Muscle layer of duodenum (tissue), 2 donors: ENCODE results near the gene NR1H4.

Source experiments
- H3K27ac ChIP-seq: one replicate; pipeline ENCODE4 v1.7.0; 2013; ENCODE audit warnings: mild to moderate bottlenecking, low read length
- H3K27me3 ChIP-seq: one replicate; pipeline ENCODE4 v1.7.0; 2013; ENCODE audit warnings: low read depth, mild to moderate bottlenecking, control low read depth, low read length
- H3K36me3 ChIP-seq, 2 donors: one replicate each; pipeline ENCODE4 v1.7.0; 2013; ENCODE audit warnings: low read length in 2 of 2, control low read depth in 1 of 2, mild to moderate bottlenecking in 1 of 2; ENCODE audit not compliant: insufficient read depth in 2 of 2, control insufficient read depth in 1 of 2
- H3K4me1 ChIP-seq, 2 donors: one replicate each; pipeline ENCODE4 v1.7.0; 2013; ENCODE audit warnings: low read length in 2 of 2, mild to moderate bottlenecking in 2 of 2, control low read depth in 1 of 2, moderate library complexity in 1 of 2; ENCODE audit not compliant: insufficient read depth in 2 of 2, control insufficient read depth in 1 of 2
- H3K4me3 ChIP-seq, 2 donors: one replicate each; pipeline ENCODE4 v1.7.0; 2013; ENCODE audit warnings: low read length in 2 of 2, low read depth in 1 of 2, mild to moderate bottlenecking in 1 of 2
- H3K9me3 ChIP-seq, 2 donors: one replicate each; pipeline ENCODE4 v1.7.0; 2013; ENCODE audit warnings: low read length in 2 of 2, control low read depth in 1 of 2, mild to moderate bottlenecking in 1 of 2; ENCODE audit not compliant: control insufficient read depth in 1 of 2
- donor health status: healthy.

Gene NR1H4

GRCh38 chr12:100515968-100516367, 42.3 kb downstream of the NR1H4 start:
- Histone ChIP-seq H3K4me1 (no peaks in the 10 kb centered on the region), H3K9me3 (no peaks in the 10 kb centered on the region), H3K27me3 (no peaks in the 10 kb centered on the region), H3K4me3 (no peak overlapping the region), H3K27ac (no peak overlapping the region), H3K36me3 (no peaks in the 10 kb centered on the region)

GRCh38 chr12:100518376-100518775, 44.7 kb downstream of the NR1H4 start:
- Histone ChIP-seq H3K9me3 (no peaks in the 10 kb centered on the region), H3K27me3 (no peaks in the 10 kb centered on the region), H3K27ac (no peak overlapping the region), H3K4me1 (no peaks in the 10 kb centered on the region), H3K4me3 (no peak overlapping the region), H3K36me3 (no peaks in the 10 kb centered on the region)

- Histone ChIP-seq H3K4me3 (no peak overlapping the region), H3K27ac (no peak overlapping the region)
Measured at GRCh38 chr12:100520048-100520769, 46.5 kb downstream of the NR1H4 start.

GRCh38 chr12:100521958-100522357, 48.3 kb downstream of the NR1H4 start:
- no peaks in the 10 kb centered on the region for H3K27me3 ChIP-seq
- H3K9me3 ChIP-seq: no peaks in the 10 kb centered on the region
- no peaks in the 10 kb centered on the region for H3K4me1 ChIP-seq

More at GRCh38 chr12:100520048-100520769, 46.5 kb downstream of the NR1H4 start:
- Histone ChIP-seq H3K4me1 (no peaks in the 10 kb centered on the region), H3K36me3 (no peaks in the 10 kb centered on the region), H3K27me3 (no peaks in the 10 kb centered on the region), H3K9me3 (no peaks in the 10 kb centered on the region)

GRCh38 chr12:100528034-100528433, 54.4 kb downstream of the NR1H4 start:
- Histone ChIP-seq H3K4me1 (no peaks in the 10 kb centered on the region), H3K27me3 (no peaks in the 10 kb centered on the region), H3K4me3 (no peak overlapping the region), H3K27ac (peak overlapping the region; percentile 9), H3K36me3 (no peaks in the 10 kb centered on the region), H3K9me3 (no peaks in the 10 kb centered on the region)

More at GRCh38 chr12:100521958-100522357, 48.3 kb downstream of the NR1H4 start:
- Histone ChIP-seq H3K36me3 (no peaks in the 10 kb centered on the region), H3K4me3 (no peak overlapping the region), H3K27ac (no peak overlapping the region)

- peak overlapping the region; percentile 9 for H3K27ac ChIP-seq
- no peaks in the 10 kb centered on the region for H3K36me3 ChIP-seq
- no peaks in the 10 kb centered on the region for H3K27me3 ChIP-seq
- no peaks in the 10 kb centered on the region for H3K4me1 ChIP-seq
- H3K9me3 ChIP-seq: no peaks in the 10 kb centered on the region
- no peak overlapping the region for H3K4me3 ChIP-seq
Measured at GRCh38 chr12:100528471-100529127, 54.9 kb downstream of the NR1H4 start.

GRCh38 chr12:100529756-100530350, 56.2 kb downstream of the NR1H4 start:
- Histone ChIP-seq H3K4me1 (no peaks in the 10 kb centered on the region), H3K9me3 (no peaks in the 10 kb centered on the region), H3K4me3 (no peak overlapping the region), H3K27ac (no peak overlapping the region), H3K27me3 (no peaks in the 10 kb centered on the region), H3K36me3 (no peaks in the 10 kb centered on the region)

GRCh38 chr12:100533376-100533775, 59.7 kb downstream of the NR1H4 start:
- Histone ChIP-seq H3K27ac (no peak overlapping the region), H3K4me3 (no peak overlapping the region), H3K9me3 (no peaks in the 10 kb centered on the region), H3K36me3 (no peaks in the 10 kb centered on the region), H3K27me3 (no peaks in the 10 kb centered on the region), H3K4me1 (no peaks in the 10 kb centered on the region)

GRCh38 chr12:100534625-100535227, 61.1 kb downstream of the NR1H4 start:
- no peaks in the 10 kb centered on the region for H3K36me3 ChIP-seq
- no peak overlapping the region for H3K4me3 ChIP-seq
- no peak overlapping the region for H3K27ac ChIP-seq
- H3K27me3 ChIP-seq: no peaks in the 10 kb centered on the region
- H3K4me1 ChIP-seq: no peaks in the 10 kb centered on the region
- H3K9me3 ChIP-seq: no peaks in the 10 kb centered on the region

- no peaks in the 10 kb centered on the region for H3K4me1 ChIP-seq
- no peak overlapping the region for H3K27ac ChIP-seq
- H3K4me3 ChIP-seq: no peak overlapping the region
- no peaks in the 10 kb centered on the region for H3K9me3 ChIP-seq
- H3K36me3 ChIP-seq: no peaks in the 10 kb centered on the region
- no peaks in the 10 kb centered on the region for H3K27me3 ChIP-seq
Measured at GRCh38 chr12:100539202-100539601, 65.5 kb downstream of the NR1H4 start.

- H3K27me3 ChIP-seq: no peaks in the 10 kb centered on the region
- H3K36me3 ChIP-seq: no peaks in the 10 kb centered on the region
- H3K9me3 ChIP-seq: no peaks in the 10 kb centered on the region
- no peaks in the 10 kb centered on the region for H3K4me1 ChIP-seq
- no peak overlapping the region for H3K27ac ChIP-seq
- no peak overlapping the region for H3K4me3 ChIP-seq
Measured at GRCh38 chr12:100544165-100544564, 70.5 kb downstream of the NR1H4 start.
